ENCODE data around the gene MFSD2A.

GRCh38 chr1:39990428-39990827, 35.5 kb downstream of the MFSD2A start:
- TF ChIP-seq, protein P1, sequence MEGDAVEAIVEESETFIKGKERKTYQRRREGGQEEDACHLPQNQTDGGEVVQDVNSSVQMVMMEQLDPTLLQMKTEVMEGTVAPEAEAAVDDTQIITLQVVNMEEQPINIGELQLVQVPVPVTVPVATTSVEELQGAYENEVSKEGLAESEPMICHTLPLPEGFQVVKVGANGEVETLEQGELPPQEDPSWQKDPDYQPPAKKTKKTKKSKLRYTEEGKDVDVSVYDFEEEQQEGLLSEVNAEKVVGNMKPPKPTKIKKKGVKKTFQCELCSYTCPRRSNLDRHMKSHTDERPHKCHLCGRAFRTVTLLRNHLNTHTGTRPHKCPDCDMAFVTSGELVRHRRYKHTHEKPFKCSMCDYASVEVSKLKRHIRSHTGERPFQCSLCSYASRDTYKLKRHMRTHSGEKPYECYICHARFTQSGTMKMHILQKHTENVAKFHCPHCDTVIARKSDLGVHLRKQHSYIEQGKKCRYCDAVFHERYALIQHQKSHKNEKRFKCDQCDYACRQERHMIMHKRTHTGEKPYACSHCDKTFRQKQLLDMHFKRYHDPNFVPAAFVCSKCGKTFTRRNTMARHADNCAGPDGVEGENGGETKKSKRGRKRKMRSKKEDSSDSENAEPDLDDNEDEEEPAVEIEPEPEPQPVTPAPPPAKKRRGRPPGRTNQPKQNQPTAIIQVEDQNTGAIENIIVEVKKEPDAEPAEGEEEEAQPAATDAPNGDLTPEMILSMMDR (IDR thresholded peaks at IDR 0.05; ENCODE audit: low read depth, low read length, missing input control), result no peak
- no peak for TF ChIP-seq GABPA (IDR thresholded peaks at IDR 0.05 in 1 of 2, conservative IDR thresholded peaks at IDR 0.05 in 1 of 2)
- no peak for TF ChIP-seq HNF4G (IDR thresholded peaks at IDR 0.05)

Data from liver (tissue), 3 donors.